Endothelial cell of umbilical vein (primary cell): ENCODE measurements around the gene LMNTD1.

ENCODE experiments used
- EZH2 ChIP-seq: IDR thresholded peaks from 2 replicates; pipeline ENCODE4 v1.6.1; 2012; ENCODE audit warnings: borderline replicate concordance, low read depth, mild to moderate bottlenecking, moderate library complexity, low read length, inconsistent platforms; ENCODE audit not compliant: severe bottlenecking
- FOS ChIP-seq: IDR thresholded peaks from 2 replicates; pipeline ENCODE4 v1.6.1; 2011; ENCODE audit warnings: mild to moderate bottlenecking, low read length, moderate library complexity, borderline replicate concordance; ENCODE audit not compliant: insufficient read depth
- GATA2 ChIP-seq: IDR thresholded peaks from 2 replicates; pipeline ENCODE4 v1.7.0; 2011; ENCODE audit warnings: low read depth, mild to moderate bottlenecking, moderate library complexity, mixed read lengths, low read length; ENCODE audit not compliant: insufficient read length, insufficient read depth
- MYC ChIP-seq: IDR thresholded peaks from one replicate; pipeline ENCODE4 v1.6.1; 2011; ENCODE audit warnings: mild to moderate bottlenecking, low read depth, low read length
- POLR2A ChIP-seq: IDR thresholded peaks from 2 replicates; pipeline ENCODE4 v1.6.1; 2012; ENCODE audit warnings: low read depth, mild to moderate bottlenecking, control low read depth, low read length
- POLR2AphosphoS5 ChIP-seq: IDR thresholded peaks from 2 replicates; pipeline ENCODE4 v1.6.1; 2012; ENCODE audit warnings: low read depth, mild to moderate bottlenecking, control low read depth, low read length, moderate library complexity; ENCODE audit not compliant: insufficient read depth
- TF ChIP-seq, protein P1 (sequence below), 2 donors: IDR thresholded peaks; 1 replicate in 1 of 2; 2 replicates in 1 of 2; pipeline ENCODE4 v1.5.1; 2011; ENCODE audit warnings: low read length in 2 of 2, mild to moderate bottlenecking in 2 of 2, moderate library complexity in 2 of 2, control low read depth in 1 of 2, inconsistent platforms in 1 of 2, low read depth in 1 of 2; ENCODE audit not compliant: insufficient read depth in 1 of 2; ENCODE audit errors: extremely low read depth in 1 of 2
- TF ChIP-seq, protein P2 (sequence below): IDR thresholded peaks from 2 replicates; pipeline ENCODE4 v1.6.1; 2011; ENCODE audit not compliant: insufficient read depth, insufficient read length

DNA sequence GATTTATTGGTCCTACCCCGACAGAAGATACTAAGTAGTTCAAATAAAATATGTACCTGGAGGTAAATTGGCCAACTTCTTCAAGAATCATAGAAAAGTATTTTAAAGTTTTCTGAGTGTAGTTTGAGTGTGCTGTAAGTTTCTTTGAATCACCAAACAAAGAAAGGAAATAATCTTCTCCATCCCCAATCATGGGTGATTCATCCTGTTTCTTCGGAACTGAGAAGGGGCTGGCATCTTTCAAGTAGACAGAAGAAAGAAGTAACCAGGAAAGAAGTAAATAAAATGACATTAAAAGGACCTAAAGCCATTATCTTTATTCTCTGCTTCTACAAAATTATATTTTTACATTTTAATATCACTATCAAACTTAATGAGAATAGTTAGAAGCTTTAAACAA is 6.8 kb downstream of the LMNTD1 start:
- TF ChIP-seq, protein P1, sequence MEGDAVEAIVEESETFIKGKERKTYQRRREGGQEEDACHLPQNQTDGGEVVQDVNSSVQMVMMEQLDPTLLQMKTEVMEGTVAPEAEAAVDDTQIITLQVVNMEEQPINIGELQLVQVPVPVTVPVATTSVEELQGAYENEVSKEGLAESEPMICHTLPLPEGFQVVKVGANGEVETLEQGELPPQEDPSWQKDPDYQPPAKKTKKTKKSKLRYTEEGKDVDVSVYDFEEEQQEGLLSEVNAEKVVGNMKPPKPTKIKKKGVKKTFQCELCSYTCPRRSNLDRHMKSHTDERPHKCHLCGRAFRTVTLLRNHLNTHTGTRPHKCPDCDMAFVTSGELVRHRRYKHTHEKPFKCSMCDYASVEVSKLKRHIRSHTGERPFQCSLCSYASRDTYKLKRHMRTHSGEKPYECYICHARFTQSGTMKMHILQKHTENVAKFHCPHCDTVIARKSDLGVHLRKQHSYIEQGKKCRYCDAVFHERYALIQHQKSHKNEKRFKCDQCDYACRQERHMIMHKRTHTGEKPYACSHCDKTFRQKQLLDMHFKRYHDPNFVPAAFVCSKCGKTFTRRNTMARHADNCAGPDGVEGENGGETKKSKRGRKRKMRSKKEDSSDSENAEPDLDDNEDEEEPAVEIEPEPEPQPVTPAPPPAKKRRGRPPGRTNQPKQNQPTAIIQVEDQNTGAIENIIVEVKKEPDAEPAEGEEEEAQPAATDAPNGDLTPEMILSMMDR (IDR thresholded peaks at IDR 0.05; ENCODE audit: extremely low read depth in 1 of 2, insufficient read depth in 1 of 2, low read depth in 1 of 2, low read length in 2 of 2) = no peak
- TF ChIP-seq POLR2AphosphoS5 (no peak), POLR2A (no peak), MYC (no peak), GATA2 (no peak), EZH2 (no peak), FOS (no peak)
- TF ChIP-seq, protein P2, sequence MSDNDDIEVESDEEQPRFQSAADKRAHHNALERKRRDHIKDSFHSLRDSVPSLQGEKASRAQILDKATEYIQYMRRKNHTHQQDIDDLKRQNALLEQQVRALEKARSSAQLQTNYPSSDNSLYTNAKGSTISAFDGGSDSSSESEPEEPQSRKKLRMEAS = no peak
